GM03348 (cell line): ENCODE data around the gene SLC2A5.
A peak's percentile ranks its signal among the peaks of the same experiment; 100 is the strongest.

Experiments used
- DNase-seq: peaks from one replicate; pipeline ENCODE4 v3.0.0; 2012; ENCODE audit warnings: low spot score

Gene SLC2A5

GRCh38 chr1:9062021-9062471, 7.4 kb downstream of the SLC2A5 start:
- no peak for DNase-seq

- DNase-seq: no peak
These were observed 8.0 kb downstream of the SLC2A5 start for GRCh38 chr1:9061252-9061960.

- no peak for DNase-seq
These were observed 9.3 kb downstream of the SLC2A5 start for GRCh38 chr1:9059891-9060744.

GRCh38 chr1:9058465-9058864, 11.0 kb downstream of the SLC2A5 start:
- peak; percentile 32 for DNase-seq

- no peak for DNase-seq
These were observed 11.6 kb downstream of the SLC2A5 start for GRCh38 chr1:9057851-9058250.

GRCh38 chr1:9052272-9053049, 17.0 kb downstream of the SLC2A5 start:
- DNase-seq: no peak

- DNase-seq: no peak
These were observed 18.1 kb downstream of the SLC2A5 start for GRCh38 chr1:9051379-9051778.

GRCh38 chr1:9050803-9051202, 18.6 kb downstream of the SLC2A5 start:
- DNase-seq: no peak

GRCh38 chr1:9048551-9048950, 20.9 kb downstream of the SLC2A5 start:
- DNase-seq: no peak

GRCh38 chr1:9047019-9047418, 22.4 kb downstream of the SLC2A5 start:
- DNase-seq: no peak

- DNase-seq: no peak
These were observed 23.4 kb downstream of the SLC2A5 start for GRCh38 chr1:9045861-9046510.

GRCh38 chr1:9044236-9044635, 25.2 kb downstream of the SLC2A5 start:
- no peak for DNase-seq

GRCh38 chr1:9042272-9042671, 27.2 kb downstream of the SLC2A5 start:
- no peak for DNase-seq

- DNase-seq: no peak
These were observed 28.2 kb downstream of the SLC2A5 start for GRCh38 chr1:9041116-9041779.

- no peak for DNase-seq
These were observed 28.8 kb downstream of the SLC2A5 start for GRCh38 chr1:9040659-9041030.

- no peak for DNase-seq
These were observed 29.4 kb downstream of the SLC2A5 start for GRCh38 chr1:9039761-9040658.

GRCh38 chr1:9038881-9039760, 30.3 kb downstream of the SLC2A5 start:
- peak; percentile 22 for DNase-seq

- no peak for DNase-seq
These were observed 31.1 kb downstream of the SLC2A5 start for GRCh38 chr1:9038338-9038650.

- DNase-seq: no peak
These were observed 31.7 kb downstream of the SLC2A5 start for GRCh38 chr1:9037476-9038337.
